GM12878 (cell line): ENCODE results near the gene GUCY1A1. TPM values are rescaled to one million over a fixed set of nuclear protein-coding genes. Genes with fewer than 3 reads are reported as not detected.

Source experiments
- ATAC-seq: fragments of 200-7000 bp; cut with Tn5 transposase; 3 replicates; pipeline ENCODE4 v1.9.1; 2020; ENCODE audit warnings: mild to moderate bottlenecking, moderate library complexity
- BruUV-seq: library from RNA; stranded (reverse); fragments of 400-500 nt; replicated peaks from 2 replicates; lab custom pipeline; 2021; lab: Mats Ljungman, UMichigan
- CTCF ChIA-PET: fragments of 300-600 bp; sonication (Branson Sonifier 250); formaldehyde crosslinking; extraction: SDS; loops from one replicate; lab custom pipeline; 2021; ENCODE audit warnings: inconsistent platforms; lab: Yijun Ruan, JAX
- POLR2A ChIA-PET: fragments of 350-600 bp; formaldehyde crosslinking; extraction: SDS; loops from one replicate; lab custom pipeline; 2021; ENCODE audit warnings: inconsistent platforms; lab: Charles Lee
- RAD21 ChIA-PET: fragments of 300-600 bp; sonication (Branson Sonifier 250); formaldehyde crosslinking; loops from one replicate; lab custom pipeline; 2023; ENCODE audit warnings: antibody characterized with exemption; ENCODE audit not compliant: unreplicated experiment; lab: Charles Lee
- SMC1A ChIA-PET: fragments of 300-600 bp; sonication (Branson Sonifier 250); formaldehyde crosslinking; loops from one replicate; lab custom pipeline; 2023; ENCODE audit not compliant: unreplicated experiment, uncharacterized antibody; lab: Charles Lee
- DNase-seq: peaks from one replicate; pipeline ENCODE4 v3.0.0-alpha.2; 2011; ENCODE audit warnings: low read depth, low spot score
- FAIRE-seq: peaks from 3 replicates; lab custom pipeline; 2011; peaks lifted over from hg19 to GRCh38; lab: Jason Lieb, UNC
- H2AFZ ChIP-seq: 2 replicates; pipeline ENCODE4 v1.6.0; 2011; ENCODE audit warnings: low read depth, low read length, control low read depth; ENCODE audit not compliant: control insufficient read depth
- H3K27ac ChIP-seq: 2 replicates; pipeline ENCODE4 v1.5.1; 2011; ENCODE audit warnings: control low read depth; ENCODE audit not compliant: control insufficient read depth, insufficient read depth
- H3K27me3 ChIP-seq, 2 experiments: replicated peaks in 1 of 2; 2 replicates each; pipeline versions ENCODE4 v1.6.0 to v1.6.1; 2011; ENCODE audit warnings: low read length in 1 of 2; ENCODE audit not compliant: control insufficient read depth in 2 of 2, insufficient read depth in 2 of 2
- H3K36me3 ChIP-seq, 2 experiments: 2 replicates each; pipeline ENCODE4 v1.5.1; 2011; ENCODE audit warnings: low read length in 1 of 2; ENCODE audit not compliant: control insufficient read depth in 2 of 2, insufficient read depth in 2 of 2
- H3K4me1 ChIP-seq: 2 replicates; pipeline ENCODE4 v1.6.1; 2011; ENCODE audit warnings: mild to moderate bottlenecking, low read length, moderate library complexity, mixed read lengths; ENCODE audit not compliant: control insufficient read depth, insufficient read depth
- H3K4me2 ChIP-seq: 2 replicates; pipeline ENCODE4 v1.6.0; 2011; ENCODE audit warnings: control low read depth; ENCODE audit not compliant: control insufficient read depth, insufficient read depth
- H3K4me3 ChIP-seq: fragments of 200-600 bp; sonication (generic); 2 replicates; pipeline ENCODE4 v1.5.1; 2016
- H3K79me2 ChIP-seq: 2 replicates; pipeline ENCODE4 v1.6.0; 2011; ENCODE audit warnings: low read length; ENCODE audit not compliant: control insufficient read depth, insufficient read depth
- H3K9ac ChIP-seq: 2 replicates; pipeline ENCODE4 v1.8.0; 2011; ENCODE audit warnings: low read length, control low read depth, mixed read lengths; ENCODE audit not compliant: control insufficient read depth, insufficient read depth
- H3K9me3 ChIP-seq: replicated peaks from 3 replicates; pipeline ENCODE4 v1.5.1; 2011; ENCODE audit warnings: mild to moderate bottlenecking, low read length; ENCODE audit not compliant: control insufficient read depth, insufficient read depth
- H4K20me1 ChIP-seq: 2 replicates; pipeline ENCODE4 v1.6.0; 2011; ENCODE audit not compliant: control insufficient read depth, insufficient read depth
- CHD1 ChIP-seq: IDR thresholded peaks from 2 replicates; pipeline ENCODE4 v1.6.1; 2012; ENCODE audit warnings: low read depth, low read length, improper control_type of control experiment
- ELK1 ChIP-seq: IDR thresholded peaks from 2 replicates; pipeline ENCODE4 v1.6.1; 2012; ENCODE audit warnings: low read depth, low read length, improper control_type of control experiment
- EZH2 ChIP-seq: IDR thresholded peaks from 2 replicates; pipeline ENCODE4 v1.6.1; 2012; ENCODE audit warnings: low read depth, mild to moderate bottlenecking, control low read depth, inconsistent platforms, low read length, borderline replicate concordance; ENCODE audit not compliant: control insufficient read depth
- IRF5 ChIP-seq: fragments of 450-650 bp; IDR thresholded peaks from 2 replicates; pipeline ENCODE4 v1.6.1; 2017; ENCODE audit warnings: borderline replicate concordance
- MYB ChIP-seq: fragments of 150-350 bp; IDR thresholded peaks from 2 replicates; pipeline ENCODE4 v1.6.1; 2014; ENCODE audit warnings: mild to moderate bottlenecking, low read depth, low read length, borderline replicate concordance
- PBX3 ChIP-seq: IDR thresholded peaks from 2 replicates; pipeline ENCODE4 v1.6.1; 2011; ENCODE audit warnings: mild to moderate bottlenecking, low read depth, low read length, moderate library complexity; ENCODE audit not compliant: insufficient replicate concordance
- REST ChIP-seq: IDR thresholded peaks from 2 replicates; pipeline ENCODE4 v1.6.1; 2012; ENCODE audit warnings: mild to moderate bottlenecking, low read depth, low read length
- SPI1 ChIP-seq: IDR thresholded peaks from 2 replicates; pipeline ENCODE4 v1.6.1; 2011; ENCODE audit warnings: low read depth, mild to moderate bottlenecking, low read length, moderate library complexity, borderline replicate concordance; ENCODE audit not compliant: insufficient read depth
- USF1 ChIP-seq: IDR thresholded peaks from 2 replicates; pipeline ENCODE4 v1.6.1; 2011; ENCODE audit warnings: borderline replicate concordance, low read depth, mild to moderate bottlenecking, moderate library complexity, mixed read lengths, low read length; ENCODE audit not compliant: insufficient read depth; ENCODE audit errors: extremely low read length
- USF2 ChIP-seq: IDR thresholded peaks from 2 replicates; pipeline ENCODE4 v1.6.1; 2011; ENCODE audit warnings: low read depth, low read length, improper control_type of control experiment, borderline replicate concordance
- ZBED1 ChIP-seq: IDR thresholded peaks from 2 replicates; pipeline ENCODE4 v1.6.1; 2016; ENCODE audit warnings: borderline replicate concordance
- ZNF207 ChIP-seq: fragments of 450-650 bp; IDR thresholded peaks from 2 replicates; pipeline ENCODE4 v1.6.1; 2014; ENCODE audit warnings: antibody characterized with exemption, mild to moderate bottlenecking, borderline replicate concordance
- ZNF622 ChIP-seq: fragments of 450-650 bp; IDR thresholded peaks from 2 replicates; pipeline ENCODE4 v1.6.1; 2017; ENCODE audit warnings: mild to moderate bottlenecking, inconsistent platforms
- WGBS: methylation state at CpG from one replicate; pipeline ENCODE4 v1.1.6; 2016; ENCODE audit warnings: low lambda C conversion rate; ENCODE audit not compliant: insufficient replicate concordance, insufficient coverage; ENCODE audit errors: missing lambda C conversion rate; 5-methylcytosine and 5-hydroxymethylcytosine counted together
- in situ Hi-C: fragments of 300-500 bp; cut with MboI; formaldehyde crosslinking; loops from 9 replicates; pipeline ENCODE4 v1.14.3; 2018; ENCODE audit warnings: mixed read lengths
- intact Hi-C: fragments of 100-400 bp; cut with micrococcal nuclease; formaldehyde crosslinking; loops from one replicate; pipeline ENCODE4 v1.14.2; 2022; ENCODE audit not compliant: unreplicated experiment
- polyA plus RNA-seq, 11 experiments: library from polyadenylated mRNA; depleted of rRNA in 4 of 11; unstranded in 6 of 11; stranded (reverse) in 5 of 11; fragments of >200 nt; fragmentation: Nextera tagmentation in 4 of 11; fragmentation: Illumina TruSeq in 1 of 11; extraction: Ambion mirVana in 4 of 11; extraction: Trizol in 1 of 11; gene quantifications; 1 replicate in 1 of 11; 2 replicates in 10 of 11; pipeline versions ENCODE4 v1.2.1 to v1.2.3, GENCODE V29; 2011 to 2016; ENCODE audit warnings: inconsistent platforms in 2 of 11, missing spikeins in 2 of 11, low read depth in 1 of 11
- total RNA-seq, 4 experiments: library from RNA; depleted of rRNA in 3 of 4; stranded (reverse); fragments of >200 nt in 3 of 4; fragmentation: Illumina TruSeq in 1 of 4; extraction: Trizol in 1 of 4; gene quantifications; 2 replicates each; pipeline versions ENCODE4 v1.2.1 to v1.2.3, GENCODE V29; 2013 to 2021

Gene GUCY1A1
- total and polyA plus RNA-seq, 10 of the 15 experiments (the other 5 are each of a cell fraction or from before 2014, with no cell fraction given): 0.44 to 22.6 (median 0.55) TPM

GRCh38 chr4:155676430-155676825 is 9.8 kb downstream of the GUCY1A1 start:
- FAIRE-seq (no peak), ATAC-seq (peak; percentile 26; the same call in 2 of the 3 replicates), DNase-seq (no peak)
- ChIA-PET POLR2A (interaction anchor here (0.6 to 2.3 kb wide), 14 partner anchors 9 to 268 kb away, joined by 3 to 13 read pairs (median 4); partner anchors contain the start of gene GUCY1B1), SMC1A (interaction anchor here (0.7 to 5.7 kb wide), 23 partner anchors 9 to 277 kb away, joined by 3 to 52 read pairs (median 5); partner anchors contain the start of genes CTSO and GUCY1A1), CTCF (interaction anchor here (0.9 to 3.5 kb wide), 9 partner anchors 8 to 147 kb away, joined by 3 to 13 read pairs (median 6); partner anchors contain the start of gene GUCY1B1), RAD21 (interaction anchor here (0.6 to 5.4 kb wide), 16 partner anchors 8 to 147 kb away, joined by 3 to 29 read pairs (median 5); partner anchors contain the start of gene GUCY1B1)
- no peak overlapping the region for H3K4me3 ChIP-seq
- no peaks in the 10 kb centered on the region for H3K9me3 ChIP-seq
- H2AFZ ChIP-seq: no peak overlapping the region
- WGBS: 31% methylated on average over 4 of the region's 4 CpGs
- in situ Hi-C loops (no loop called here), intact Hi-C loops (no loop called here)
- no peaks in the 10 kb centered on the region for H3K79me2 ChIP-seq
- no peaks in the 10 kb centered on the region for H4K20me1 ChIP-seq
- no peaks in the 10 kb centered on the region for H3K27me3 ChIP-seq
- no peak overlapping the region for H3K4me2 ChIP-seq
- BruUV-seq: no TSS peak
- no peak overlapping the region for H3K27ac ChIP-seq
- no peaks in the 10 kb centered on the region for H3K36me3 ChIP-seq
- no peaks in the 10 kb centered on the region for H3K4me1 ChIP-seq
- H3K9ac ChIP-seq: no peak overlapping the region
- no peak for TF ChIP-seq USF2
- TF ChIP-seq ELK1: no peak
- TF ChIP-seq ZBED1: no peak
- TF ChIP-seq MYB: no peak
- TF ChIP-seq USF1: no peak
- TF ChIP-seq PBX3: no peak
- TF ChIP-seq CHD1: no peak
- TF ChIP-seq REST: no peak
- no peak for TF ChIP-seq IRF5
- no peak for TF ChIP-seq ZNF207
- TF ChIP-seq EZH2: no peak
- TF ChIP-seq ZNF622: no peak
- TF ChIP-seq SPI1: no peak
